HG02970 (cell line): ENCODE results near the gene GRIK2.

Experiments used
- ATAC-seq: cut with Tn5 transposase; IDR thresholded peaks from one replicate; pipeline ENCODE4 v1.9.1; 2021; ENCODE audit warnings: mild to moderate bottlenecking, moderate library complexity, moderate number of reproducible peaks; ENCODE audit not compliant: unreplicated experiment, low FRiP score

Gene GRIK2

GRCh38 chr6:101936516-101936915 is 543.0 kb downstream of the GRIK2 start:
- no peak for ATAC-seq

DNA sequence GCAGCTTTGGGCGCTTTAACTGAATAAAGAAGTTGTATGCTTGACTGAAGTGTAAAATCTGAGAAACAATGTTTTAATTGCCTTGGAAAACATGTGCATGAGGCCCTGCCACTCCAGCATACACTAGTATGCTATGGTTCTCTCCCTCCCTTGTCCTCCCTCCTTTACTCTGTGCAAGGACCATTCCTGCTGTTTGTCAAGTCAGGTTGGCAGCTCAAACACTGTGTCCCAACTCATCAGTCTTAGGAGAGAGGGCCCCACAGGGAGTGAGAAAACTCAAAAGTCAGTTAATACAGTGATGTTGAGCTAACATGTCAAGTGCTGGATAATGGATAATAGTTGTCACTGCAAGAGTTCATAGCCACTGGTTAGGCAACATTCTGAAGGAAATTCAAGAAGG is 543.6 kb downstream of the GRIK2 start:
- ATAC-seq, result no peak

DNA sequence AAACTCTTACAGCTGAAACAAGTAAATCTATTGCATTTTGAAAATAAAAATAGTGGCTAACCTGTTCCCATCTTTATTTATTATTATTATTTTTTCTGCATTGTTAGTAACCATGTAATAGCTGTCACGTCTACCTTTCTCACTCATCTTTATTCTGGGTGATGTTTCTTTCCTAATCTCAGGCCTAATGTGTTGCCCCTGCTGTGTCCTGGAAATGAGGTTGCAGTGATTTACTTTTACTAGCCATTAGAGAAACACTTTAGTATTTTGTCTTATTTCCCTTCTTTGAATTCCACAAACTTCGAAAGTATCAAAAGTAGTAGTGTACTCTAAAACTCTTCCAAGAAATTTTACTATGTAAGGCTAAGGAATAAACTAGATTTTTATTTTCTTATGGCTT is 546.9 kb downstream of the GRIK2 start:
- no peak for ATAC-seq

- no peak for ATAC-seq
Observed at GRCh38 chr6:101956961-101957360, 563.5 kb downstream of the GRIK2 start.

DNA sequence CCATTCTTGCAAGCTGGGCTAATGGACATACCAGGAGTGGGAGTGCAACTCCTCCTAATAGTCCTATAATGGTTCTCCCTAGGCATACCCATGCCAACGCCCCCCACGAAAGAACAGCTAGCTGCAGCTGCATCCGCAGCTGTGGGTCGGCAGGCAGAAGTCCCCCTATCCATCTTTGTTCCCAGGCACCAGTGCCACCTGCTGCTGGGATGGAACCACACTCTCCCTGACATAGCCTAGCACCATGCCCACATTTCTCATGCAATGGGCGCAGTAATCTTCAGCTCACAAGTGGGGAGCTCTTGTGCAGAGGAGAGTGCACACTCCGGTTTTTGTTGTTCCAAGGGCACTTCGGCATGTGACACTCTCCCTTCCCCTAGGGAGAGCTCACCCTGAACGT is 567.8 kb downstream of the GRIK2 start:
- no peak for ATAC-seq

- no peak for ATAC-seq
Observed at GRCh38 chr6:101980924-101981323, 587.4 kb downstream of the GRIK2 start.

- ATAC-seq, result no peak
Observed at GRCh38 chr6:101986476-101986875, 593.0 kb downstream of the GRIK2 start.

DNA sequence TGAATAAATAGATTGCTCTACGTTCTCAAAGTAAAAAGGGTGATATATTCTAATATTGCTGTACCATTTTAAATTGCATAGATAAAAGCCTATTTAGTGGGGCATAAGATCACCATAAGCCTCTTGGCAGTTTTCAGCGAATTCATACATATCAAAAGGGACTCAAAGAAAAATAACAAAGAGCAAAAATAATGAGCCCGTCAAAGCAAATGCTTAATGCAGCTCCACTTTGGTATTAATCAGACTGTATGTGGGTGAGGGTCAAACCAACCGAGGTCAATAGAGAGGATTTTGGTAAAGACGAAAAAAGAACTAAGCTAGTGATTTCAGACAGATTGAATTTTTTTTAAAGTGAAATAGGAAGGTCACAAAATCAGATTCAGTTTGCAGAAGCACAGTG is 598.8 kb downstream of the GRIK2 start:
- no peak for ATAC-seq

GRCh38 chr6:101994521-101994920 is 601.0 kb downstream of the GRIK2 start:
- no peak for ATAC-seq

- no peak for ATAC-seq
Observed at GRCh38 chr6:102015431-102015830, 621.9 kb downstream of the GRIK2 start.

GRCh38 chr6:102022281-102022680 is 628.8 kb downstream of the GRIK2 start:
- ATAC-seq, result no peak

DNA sequence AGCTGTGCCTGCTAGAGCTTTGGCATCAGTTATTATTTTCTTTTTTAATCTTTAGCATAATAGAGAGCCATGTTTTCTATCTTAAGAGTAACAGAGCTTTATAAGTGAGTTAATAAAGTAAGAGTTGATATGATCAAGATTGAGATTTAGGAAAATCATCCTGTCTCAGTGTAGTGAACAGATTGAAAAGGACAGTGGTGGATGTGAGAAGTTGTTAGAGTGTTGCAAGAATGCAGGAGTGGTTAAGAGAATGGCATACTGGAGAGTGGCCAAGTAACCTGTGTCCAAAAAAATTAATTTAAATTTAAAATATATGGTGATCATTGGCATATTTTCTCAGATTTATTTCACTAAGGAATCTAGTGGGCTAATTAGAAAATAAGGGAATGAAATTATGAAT is 629.3 kb downstream of the GRIK2 start:
- ATAC-seq, result no peak

DNA sequence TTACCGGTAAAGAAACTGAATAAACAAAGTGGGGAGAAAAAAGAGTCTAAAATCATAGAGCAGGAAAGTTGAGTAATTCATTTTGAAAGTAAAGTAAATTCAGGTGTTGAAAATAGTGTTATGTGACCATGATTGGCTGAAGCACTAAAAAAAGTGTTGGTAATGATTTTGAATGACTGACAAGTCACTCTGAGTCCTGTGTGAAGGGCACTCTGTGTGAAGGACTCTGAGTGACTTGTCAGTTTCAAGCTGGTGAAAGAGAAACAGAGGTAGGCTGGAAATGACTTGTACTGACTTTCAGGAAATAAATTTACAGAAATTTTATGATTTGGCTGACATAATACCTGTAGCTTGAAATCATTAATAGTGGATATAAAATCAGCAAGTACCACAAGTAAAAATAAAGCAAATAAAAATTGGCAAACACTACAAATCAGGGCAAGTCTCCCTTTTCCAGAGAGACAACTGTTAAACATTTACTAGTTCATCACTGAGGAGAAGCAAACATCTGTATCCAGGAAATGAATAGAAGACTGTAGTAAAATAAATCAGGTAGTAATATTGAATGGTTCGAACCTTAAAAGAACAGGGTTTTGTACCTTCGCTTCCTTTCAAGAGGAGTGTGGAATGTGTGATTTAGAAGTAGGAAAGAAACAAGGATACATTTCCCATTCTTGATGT is 630.6 kb downstream of the GRIK2 start:
- ATAC-seq, result no peak

GRCh38 chr6:102026649-102027048 is 633.1 kb downstream of the GRIK2 start:
- ATAC-seq, result no peak

DNA sequence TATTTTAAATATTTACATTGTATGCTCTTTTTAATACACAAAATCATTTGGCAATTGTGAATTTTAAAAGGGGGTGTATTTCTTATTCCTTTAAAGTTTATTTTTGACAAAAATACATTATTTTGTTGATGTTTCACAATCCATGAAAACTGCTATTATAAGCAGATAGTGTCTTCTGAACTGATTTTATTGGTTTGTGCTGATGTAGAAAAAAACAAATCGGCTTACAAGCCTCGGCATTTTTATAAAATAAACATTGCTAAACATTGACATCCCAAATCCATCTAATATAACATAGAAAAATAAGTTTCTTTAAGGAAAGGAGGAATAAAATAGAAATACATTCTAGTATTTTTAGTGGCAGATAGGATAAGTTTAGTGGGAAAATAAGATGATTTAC is 634.7 kb downstream of the GRIK2 start:
- no peak for ATAC-seq

DNA sequence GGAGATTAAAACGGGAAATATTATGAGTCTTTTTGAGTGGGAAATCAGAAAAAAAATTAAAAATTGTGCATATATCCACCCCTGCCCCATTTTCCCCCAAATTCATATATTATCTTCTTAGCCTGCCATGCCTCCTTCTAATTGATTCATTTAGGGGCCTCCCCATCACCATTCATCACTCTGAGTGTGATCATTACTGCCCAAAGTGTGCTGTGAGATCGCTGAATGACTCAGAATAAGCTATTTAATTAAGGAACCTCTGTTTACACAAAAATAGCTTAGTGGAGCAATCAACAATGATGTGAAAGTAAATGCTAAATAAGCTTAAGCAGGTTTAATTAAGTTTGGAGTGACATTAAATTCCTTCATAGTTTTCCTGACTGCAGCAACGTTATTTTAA is 645.5 kb downstream of the GRIK2 start:
- no peak for ATAC-seq

DNA sequence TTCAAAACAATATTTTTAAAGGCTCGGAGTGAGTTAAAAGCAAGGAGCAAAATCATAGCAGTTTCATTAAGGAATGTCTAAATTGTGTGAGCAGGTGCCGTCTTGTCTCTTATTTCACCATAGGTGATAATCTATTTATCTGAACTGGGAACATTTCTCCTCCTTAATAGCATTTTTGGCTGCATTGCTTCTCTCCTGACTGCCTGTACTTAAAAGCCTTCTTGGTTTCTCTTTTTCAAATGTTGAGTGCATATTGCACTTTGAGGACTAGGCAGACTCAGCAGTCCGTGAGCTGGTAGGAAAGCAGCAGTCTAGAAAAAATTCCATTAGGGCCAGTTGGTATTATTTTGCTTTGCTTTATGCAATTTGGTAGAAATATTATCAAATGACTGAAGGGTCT is 645.9 kb downstream of the GRIK2 start:
- no peak for ATAC-seq

GRCh38 chr6:102051001-102051400 is 657.5 kb downstream of the GRIK2 start:
- ATAC-seq, result no peak

DNA sequence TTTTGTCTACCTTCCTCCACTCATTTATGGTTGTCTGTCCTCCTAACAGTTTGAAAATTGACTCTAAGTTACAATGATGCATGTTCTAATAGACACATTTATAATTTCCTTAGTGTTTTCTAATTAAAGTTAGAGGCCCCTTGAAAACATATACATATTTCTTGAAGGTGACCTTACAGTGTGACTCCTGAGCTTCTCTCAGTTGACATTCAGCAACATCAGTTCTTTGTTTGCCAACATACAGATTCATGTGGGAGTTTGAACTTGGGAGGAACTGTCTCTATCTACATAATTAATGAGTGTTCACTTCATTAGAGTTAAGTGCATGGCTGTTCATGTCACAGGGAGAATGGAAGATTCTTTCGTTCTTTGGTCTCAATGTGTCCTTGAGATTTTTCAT is 658.2 kb downstream of the GRIK2 start:
- no peak for ATAC-seq

DNA sequence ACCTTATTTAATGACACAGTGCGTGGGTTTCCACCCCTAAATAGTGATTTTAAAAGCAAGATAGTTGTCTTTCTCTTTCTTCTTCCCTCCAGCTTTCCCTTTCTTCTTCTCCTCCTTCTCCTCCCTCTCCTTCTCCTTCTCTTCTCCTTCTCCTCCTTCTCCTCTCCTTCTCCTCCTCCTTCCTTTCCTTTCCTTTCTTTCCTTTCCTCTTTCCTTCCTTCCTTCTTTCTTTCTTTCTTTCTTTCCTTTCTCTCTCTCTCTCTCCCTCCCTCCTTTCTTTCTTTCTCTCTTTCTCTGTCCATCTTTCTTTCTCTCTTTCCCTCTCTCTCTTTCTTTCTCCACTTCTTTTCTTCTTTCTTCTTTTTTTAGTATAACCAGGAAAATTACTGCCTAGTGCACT is 670.6 kb downstream of the GRIK2 start:
- ATAC-seq, result no peak

GRCh38 chr6:102066301-102066700 is 672.8 kb downstream of the GRIK2 start:
- no peak for ATAC-seq

DNA sequence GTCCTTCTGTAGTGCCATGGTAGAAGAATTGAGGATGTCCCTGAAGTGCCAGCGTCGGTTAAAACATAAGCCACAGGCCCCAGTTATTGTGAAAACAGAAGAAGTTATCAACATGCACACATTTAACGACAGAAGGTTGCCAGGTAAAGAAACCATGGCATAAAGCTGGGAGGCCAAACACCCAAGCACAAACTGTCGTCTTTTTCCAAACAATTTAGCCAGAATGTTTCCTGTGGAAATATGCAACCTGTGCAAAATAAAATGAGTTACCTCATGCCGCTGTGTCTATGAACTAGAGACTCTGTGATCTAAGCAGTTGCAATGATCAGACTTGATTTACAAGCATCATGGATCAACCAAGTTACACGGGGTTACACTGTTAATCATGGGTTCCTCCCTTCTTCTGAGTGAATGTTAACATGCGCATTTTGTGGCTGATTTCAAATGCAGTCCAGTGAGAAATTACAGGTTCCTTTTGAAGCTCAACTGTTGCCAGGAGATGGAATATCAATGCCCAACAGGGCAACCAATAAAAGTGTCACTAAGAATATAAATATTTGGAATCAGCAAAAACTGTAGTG is 674.9 kb downstream of the GRIK2 start:
- no peak for ATAC-seq

GRCh38 chr6:102075539-102075938 is 682.0 kb downstream of the GRIK2 start:
- no peak for ATAC-seq
